Measurements from ENCODE around the gene UPF3B.
"Not testable (repeated sequence)": the region's sequence is repeated elsewhere in the genome, so short reads cannot be mapped to it uniquely, and the experiment has no call there.

UPF3B gene, protein sequence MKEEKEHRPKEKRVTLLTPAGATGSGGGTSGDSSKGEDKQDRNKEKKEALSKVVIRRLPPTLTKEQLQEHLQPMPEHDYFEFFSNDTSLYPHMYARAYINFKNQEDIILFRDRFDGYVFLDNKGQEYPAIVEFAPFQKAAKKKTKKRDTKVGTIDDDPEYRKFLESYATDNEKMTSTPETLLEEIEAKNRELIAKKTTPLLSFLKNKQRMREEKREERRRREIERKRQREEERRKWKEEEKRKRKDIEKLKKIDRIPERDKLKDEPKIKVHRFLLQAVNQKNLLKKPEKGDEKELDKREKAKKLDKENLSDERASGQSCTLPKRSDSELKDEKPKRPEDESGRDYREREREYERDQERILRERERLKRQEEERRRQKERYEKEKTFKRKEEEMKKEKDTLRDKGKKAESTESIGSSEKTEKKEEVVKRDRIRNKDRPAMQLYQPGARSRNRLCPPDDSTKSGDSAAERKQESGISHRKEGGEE

DNA sequence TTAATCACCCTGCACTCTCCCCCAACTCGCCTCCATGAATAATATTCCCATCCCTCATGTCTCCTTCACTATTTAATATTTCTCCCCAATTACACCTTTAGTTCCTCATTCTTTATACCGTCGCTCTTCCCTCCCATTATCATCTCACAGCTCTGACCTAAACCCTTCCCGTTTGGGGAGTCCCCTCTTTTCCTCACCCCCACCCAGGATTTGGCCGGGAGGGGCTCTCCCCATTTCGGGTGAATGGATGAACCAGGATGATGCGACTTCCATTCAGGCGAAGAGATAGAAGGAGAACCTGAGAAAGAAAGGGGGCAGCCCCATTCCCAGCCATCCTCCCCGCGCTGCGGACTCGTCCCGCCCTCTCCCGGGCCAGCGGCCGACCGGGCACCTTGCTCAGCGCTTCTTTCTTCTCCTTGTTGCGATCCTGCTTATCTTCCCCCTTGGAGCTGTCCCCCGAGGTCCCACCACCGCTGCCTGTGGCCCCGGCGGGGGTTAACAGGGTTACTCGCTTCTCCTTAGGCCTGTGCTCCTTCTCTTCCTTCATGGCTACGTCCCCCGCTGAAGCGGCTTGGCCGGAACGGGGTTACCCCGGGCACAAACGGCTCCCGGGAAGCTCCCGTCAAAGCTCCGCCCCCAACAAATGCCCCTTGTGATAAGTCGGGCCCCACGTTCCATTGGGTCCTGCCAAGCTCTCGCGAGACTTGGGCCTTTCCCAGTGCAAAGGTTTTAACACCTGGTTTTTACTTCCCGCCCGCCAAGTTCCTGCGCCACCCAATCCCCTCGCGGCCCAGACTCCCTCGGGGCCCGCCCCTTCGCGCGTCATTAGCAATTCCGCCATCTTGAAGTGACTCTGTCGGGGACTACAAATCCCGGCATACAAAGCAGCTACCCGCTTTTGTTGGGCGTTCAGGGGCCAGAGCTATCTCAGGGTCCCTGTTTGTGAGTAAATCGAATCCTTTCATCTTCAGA is at the start of gene UPF3B:
Gene UPF3B (minus strand): TSS at position 582 of the 972 bp plus-strand sequence. CDS start 35 bp downstream, at position 547.
- in situ Hi-C loops (cut with HindIII; ENCODE audit: low sequenced_read_pairs): no loop called here

DNA sequence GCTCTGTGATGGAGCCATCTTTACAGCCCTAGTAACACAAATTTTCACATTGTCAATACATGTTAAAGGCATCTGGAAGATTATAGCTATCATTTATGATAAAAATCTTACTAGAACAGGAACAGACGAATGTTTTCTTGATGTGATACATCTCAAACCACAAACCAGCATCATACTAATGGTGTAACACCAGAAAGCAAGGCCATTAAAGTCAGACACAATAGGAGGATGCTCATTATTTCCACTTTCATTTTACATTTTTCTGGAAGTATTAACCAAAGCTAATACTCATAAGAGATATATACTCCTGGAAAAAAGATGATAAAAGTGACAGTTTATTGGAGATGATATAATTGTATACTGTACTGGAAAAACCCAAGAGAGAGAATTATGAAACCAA is 48.2 kb upstream of the UPF3B start:
- in situ Hi-C loops (cut with HindIII; ENCODE audit: low sequenced_read_pairs): no loop called here

- in situ Hi-C loops (cut with HindIII; ENCODE audit: low sequenced_read_pairs): no loop called here
Observed at GRCh38 chrX:119899125-119899524, 46.4 kb upstream of the UPF3B start.

GRCh38 chrX:119895843-119896326 is 43.1 kb upstream of the UPF3B start, which contains the start of gene AKAP14:
TSS of gene AKAP14 (plus strand) at chrX:119895893. CDS start at chrX:119903224, 7,331 bp downstream.
- in situ Hi-C loops (cut with HindIII; ENCODE audit: low sequenced_read_pairs): no loop called here

- in situ Hi-C loops (cut with HindIII; ENCODE audit: low sequenced_read_pairs): not testable (repeated sequence)
Observed at GRCh38 chrX:119891961-119892692, 39.4 kb upstream of the UPF3B start.

GRCh38 chrX:119890626-119891025 is 37.9 kb upstream of the UPF3B start:
- in situ Hi-C loops (cut with HindIII; ENCODE audit: low sequenced_read_pairs): not testable (repeated sequence)

DNA sequence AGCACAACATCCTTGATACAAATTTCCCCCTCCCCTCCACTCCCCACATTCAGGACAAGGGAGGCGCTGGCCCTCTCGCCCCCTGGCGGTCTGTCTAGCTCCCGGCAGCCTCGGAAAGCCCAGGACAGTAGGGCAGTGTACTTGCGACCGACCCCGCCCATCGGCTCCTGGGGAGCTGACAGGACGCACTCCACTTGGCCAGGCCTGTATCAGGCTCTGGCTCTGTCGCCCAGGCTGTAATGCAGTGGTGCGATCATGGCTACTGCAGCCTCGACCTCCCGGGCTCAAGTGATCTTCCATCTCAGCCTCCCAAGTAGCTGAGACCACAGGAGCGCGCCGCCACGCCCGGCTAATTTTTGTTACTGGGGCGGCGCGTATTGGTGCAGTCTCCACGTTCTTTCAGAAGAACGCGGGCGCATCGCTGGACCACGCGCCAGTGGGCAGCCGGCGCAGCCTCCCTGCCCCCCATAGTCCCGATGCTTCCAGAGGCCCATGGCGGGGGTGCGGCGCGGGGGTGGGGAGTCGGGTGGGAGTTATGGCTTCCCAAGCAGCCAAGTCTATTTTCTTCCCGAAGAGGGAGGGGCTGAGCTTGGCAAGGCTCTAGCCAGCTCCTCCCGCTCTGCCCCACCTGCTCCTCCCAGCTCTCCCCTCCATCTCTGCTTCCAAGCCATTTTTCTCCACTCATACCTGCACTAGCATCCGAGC is 35.1 kb upstream of the UPF3B start:
- in situ Hi-C loops (cut with HindIII; ENCODE audit: low sequenced_read_pairs): no loop called here

- in situ Hi-C loops (cut with HindIII; ENCODE audit: low sequenced_read_pairs): no loop called here
Observed at GRCh38 chrX:119885554-119886428, 33.0 kb upstream of the UPF3B start.

- in situ Hi-C loops (cut with HindIII; ENCODE audit: low sequenced_read_pairs): no loop called here
Observed at GRCh38 chrX:119880552-119881437, 28.0 kb upstream of the UPF3B start.

DNA sequence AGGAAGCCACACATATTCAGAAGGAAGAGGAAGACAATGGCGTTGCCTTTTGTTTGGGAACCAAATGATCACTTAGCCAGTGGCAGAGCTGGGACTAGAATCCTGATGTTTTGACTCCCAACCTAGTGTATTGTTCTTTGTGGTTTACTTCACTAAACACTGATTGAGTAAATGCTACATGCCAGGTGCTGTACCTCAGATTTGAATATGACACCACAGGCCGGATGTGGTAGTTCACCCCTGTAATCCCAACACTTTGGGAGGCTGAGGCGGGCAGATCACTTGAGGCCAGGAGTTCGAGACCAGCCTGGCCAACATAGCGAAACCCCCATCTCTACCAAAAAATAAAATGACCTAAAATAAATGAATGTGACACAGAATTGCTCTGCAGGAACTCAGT is 27.3 kb upstream of the UPF3B start:
- in situ Hi-C loops (cut with HindIII; ENCODE audit: low sequenced_read_pairs): no loop called here

- in situ Hi-C loops (cut with HindIII; ENCODE audit: low sequenced_read_pairs): no loop called here
Observed at GRCh38 chrX:119878740-119879139, 26.0 kb upstream of the UPF3B start.

DNA sequence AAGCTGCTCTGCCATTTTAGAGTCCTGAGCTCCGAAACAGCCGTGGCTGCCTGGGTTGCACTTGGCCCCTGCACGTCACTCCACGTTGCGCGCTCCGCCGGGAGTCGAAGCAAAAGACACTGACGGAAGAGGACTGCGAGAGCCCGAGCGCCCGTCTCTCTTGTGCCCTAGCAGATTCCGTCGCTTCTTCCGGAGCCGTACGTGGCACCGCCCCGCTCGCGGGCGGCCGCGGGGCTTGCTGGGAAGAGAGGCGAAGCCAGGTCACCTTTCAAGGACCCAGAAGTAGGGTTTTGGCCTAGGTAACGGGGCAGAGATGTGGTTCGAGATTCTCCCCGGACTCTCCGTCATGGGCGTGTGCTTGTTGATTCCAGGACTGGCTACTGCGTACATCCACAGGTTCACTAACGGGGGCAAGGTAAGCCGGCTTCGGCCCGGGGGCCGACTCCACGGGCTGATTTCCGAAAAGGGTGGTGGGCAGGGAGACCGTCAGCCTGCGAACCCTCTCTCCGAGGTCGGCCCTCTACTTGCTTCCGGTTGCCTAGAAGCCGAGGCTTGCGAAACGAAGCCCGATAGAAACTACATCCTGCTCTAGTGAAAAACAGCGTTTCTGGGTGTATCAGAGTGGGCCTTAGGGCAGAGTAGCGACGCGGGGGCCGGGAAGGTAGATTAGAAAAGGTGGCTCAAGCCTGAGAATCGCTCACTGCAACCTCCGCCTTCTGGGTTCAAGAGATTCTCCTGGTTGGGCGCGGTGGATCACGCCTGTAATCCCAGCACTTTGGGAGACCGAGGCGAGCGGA is 19.0 kb upstream of the UPF3B start, which contains the start of the genes NDUFA1 and RNF113A:
Gene NDUFA1 (plus strand): TSS at position 234 of the 797 bp plus-strand sequence. CDS start 80 bp downstream, at position 314.
Gene RNF113A (minus strand): TSS at position 135 of the 797 bp plus-strand sequence. CDS start 120 bp downstream, at position 15.
- in situ Hi-C loops (cut with HindIII; ENCODE audit: low sequenced_read_pairs): no loop called here

DNA sequence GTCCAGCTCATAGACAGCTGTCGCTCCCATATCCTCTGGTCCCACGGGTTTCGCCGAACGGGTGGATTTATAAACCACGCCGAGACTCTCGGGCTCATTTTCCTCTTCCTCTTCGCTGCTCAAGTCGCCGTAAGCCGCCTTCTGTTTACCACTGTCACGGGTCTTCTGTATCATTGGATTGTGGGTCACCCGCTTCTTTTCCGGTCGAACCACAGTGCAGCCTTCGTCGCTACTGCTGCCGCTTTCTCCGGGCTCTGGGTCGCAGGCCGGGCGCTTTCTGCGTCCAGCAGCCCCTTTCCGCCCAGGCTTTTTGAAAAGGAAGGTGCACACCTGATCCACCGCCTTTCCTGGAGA is 18.5 kb upstream of the UPF3B start:
- in situ Hi-C loops (cut with HindIII; ENCODE audit: low sequenced_read_pairs): no loop called here

GRCh38 chrX:119870626-119871131 is 17.9 kb upstream of the UPF3B start:
- in situ Hi-C loops (cut with HindIII; ENCODE audit: low sequenced_read_pairs): no loop called here

DNA sequence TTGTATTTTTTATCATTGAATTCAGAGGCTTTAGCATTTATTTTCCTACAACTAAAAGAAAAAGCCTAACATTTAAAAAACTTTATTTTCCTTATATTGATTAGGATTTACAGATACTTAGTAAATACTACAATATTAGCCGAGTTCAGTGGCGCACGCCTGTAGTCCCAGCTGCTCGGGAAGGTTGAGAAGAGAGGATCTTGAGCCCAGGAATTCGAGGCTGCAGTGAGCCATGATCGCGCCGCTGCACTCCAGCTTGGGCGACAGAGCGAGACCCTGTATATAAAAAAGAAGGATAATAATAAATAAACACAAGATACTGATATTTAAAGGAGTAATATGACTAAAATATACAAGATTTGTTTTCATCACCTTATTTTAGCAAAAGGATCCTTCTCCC is 681 bp upstream of the UPF3B start:
- in situ Hi-C loops (cut with HindIII; ENCODE audit: low sequenced_read_pairs): no loop called here

- in situ Hi-C loops (cut with HindIII; ENCODE audit: low sequenced_read_pairs): no loop called here
Observed at GRCh38 chrX:119833905-119834304, 18.9 kb downstream of the UPF3B start.

DNA sequence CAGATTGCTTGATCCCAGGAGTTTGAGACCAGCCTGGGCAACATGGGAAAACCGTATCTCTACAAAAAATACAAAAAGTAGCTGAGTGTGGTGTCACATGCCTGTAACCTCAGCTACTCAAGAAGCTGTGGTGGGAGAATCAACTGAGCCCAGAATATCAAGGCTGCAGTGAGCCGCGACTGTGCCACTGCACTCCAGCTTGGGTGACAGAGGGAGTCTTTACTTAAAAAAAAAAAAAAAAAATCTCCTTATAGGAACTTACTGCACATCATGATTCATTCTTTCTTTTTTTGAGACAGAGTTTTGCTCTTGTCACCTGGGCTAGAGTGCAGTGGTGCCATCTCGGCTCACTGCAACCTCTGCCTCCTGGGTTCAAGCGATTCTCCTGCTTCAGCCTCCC is 24.3 kb downstream of the UPF3B start:
- in situ Hi-C loops (cut with HindIII; ENCODE audit: low sequenced_read_pairs): no loop called here
